Thoracic aorta (tissue), 2 donors: ENCODE data around the gene NCKAP5. TPM values are rescaled to one million over a fixed set of nuclear protein-coding genes. Genes with fewer than 3 reads are reported as not detected.

Source experiments
- ATAC-seq: fragments of 150-250 bp; one replicate; pipeline ENCODE4 v1.8.0; 2017; ENCODE audit warnings: low read depth; ENCODE audit not compliant: insufficient number of reproducible peaks, low FRiP score
- DNase-seq: peaks from one replicate; pipeline ENCODE4 v3.0.0-alpha.2; 2020; ENCODE audit warnings: low spot score
- H3K27ac ChIP-seq, 2 donors: fragments of 200-600 bp; sonication (generic); 1 replicate in 1 of 2; 2 replicates in 1 of 2; pipeline ENCODE4 v1.5.1; 2016; ENCODE audit warnings: mild to moderate bottlenecking in 2 of 2, moderate library complexity in 2 of 2
- H3K27me3 ChIP-seq: fragments of 200-600 bp; sonication (generic); replicated peaks from 2 replicates; pipeline ENCODE4 v1.6.0; 2016; ENCODE audit warnings: mild to moderate bottlenecking; ENCODE audit not compliant: insufficient read depth
- H3K36me3 ChIP-seq: fragments of 200-600 bp; sonication (generic); one replicate; pipeline ENCODE4 v1.5.1; 2016
- H3K4me1 ChIP-seq, 2 donors: fragments of 200-600 bp; sonication (generic); 1 replicate in 1 of 2; 2 replicates in 1 of 2; pipeline versions ENCODE4 v1.5.1 to v1.6.0; 2016; ENCODE audit warnings: low read depth in 2 of 2, mild to moderate bottlenecking in 1 of 2; ENCODE audit not compliant: control insufficient read depth in 1 of 2
- H3K4me3 ChIP-seq: fragments of 200-600 bp; sonication (generic); 2 replicates; pipeline ENCODE4 v1.5.1; 2016; ENCODE audit warnings: mild to moderate bottlenecking
- H3K9me3 ChIP-seq: fragments of 200-600 bp; sonication (generic); 2 replicates; pipeline ENCODE4 v1.5.1; 2016
- CTCF ChIP-seq: fragments of 200-600 bp; sonication (generic); IDR thresholded peaks from one replicate; pipeline ENCODE4 v1.5.1; 2019; ENCODE audit warnings: antibody characterized with exemption
- total RNA-seq, 2 donors: library from RNA; depleted of rRNA; stranded (reverse); fragments of >200 nt; gene quantifications; one replicate each; pipeline versions ENCODE4 v1.1.0 to v1.2.3, GENCODE V29; 2016

NCKAP5 gene
- total RNA-seq, 2 donors from 2014 or later = 1.2 to 1.9 TPM

- ATAC-seq = no peak
- no peak for TF ChIP-seq CTCF
These were observed 433.1 kb downstream of the NCKAP5 start for GRCh38 chr2:133135035-133135654.

GRCh38 chr2:133130548-133131246, 437.6 kb downstream of the NCKAP5 start:
- no peaks in the 10 kb centered on the region for H3K27me3 ChIP-seq
- DNase-seq = no peak
- no peak for TF ChIP-seq CTCF
- no peak for ATAC-seq
- no peak overlapping the region for H3K27ac ChIP-seq
- no peaks in the 10 kb centered on the region for H3K36me3 ChIP-seq
- H3K9me3 ChIP-seq = no peaks in the 10 kb centered on the region
- no peaks in the 10 kb centered on the region for H3K4me1 ChIP-seq
- H3K4me3 ChIP-seq = no peak overlapping the region

More at GRCh38 chr2:133135035-133135654, 433.1 kb downstream of the NCKAP5 start:
- Histone ChIP-seq H3K36me3 (no peaks in the 10 kb centered on the region), H3K27me3 (no peaks in the 10 kb centered on the region), H3K4me3 (no peak overlapping the region), H3K27ac (no peak overlapping the region), H3K4me1 (no peaks in the 10 kb centered on the region), H3K9me3 (no peaks in the 10 kb centered on the region)
- no peak for DNase-seq

- Histone ChIP-seq H3K9me3 (no peaks in the 10 kb centered on the region), H3K27ac (no peak overlapping the region), H3K4me1 (no peaks in the 10 kb centered on the region), H3K27me3 (no peaks in the 10 kb centered on the region), H3K4me3 (no peak overlapping the region), H3K36me3 (no peaks in the 10 kb centered on the region)
- DNase-seq (no peak), ATAC-seq (no peak)
- no peak for TF ChIP-seq CTCF
These were observed 443.8 kb downstream of the NCKAP5 start for GRCh38 chr2:133124446-133124845.

- Histone ChIP-seq H3K4me3 (no peak overlapping the region), H3K4me1 (no peaks in the 10 kb centered on the region), H3K9me3 (no peaks in the 10 kb centered on the region), H3K36me3 (no peaks in the 10 kb centered on the region), H3K27ac (no peak overlapping the region), H3K27me3 (no peaks in the 10 kb centered on the region)
- no peak for ATAC-seq
- no peak for TF ChIP-seq CTCF
- no peak for DNase-seq
These were observed 444.4 kb downstream of the NCKAP5 start for GRCh38 chr2:133123904-133124303.

- no peak for DNase-seq
- TF ChIP-seq CTCF = no peak
- Histone ChIP-seq H3K27ac (no peak overlapping the region), H3K36me3 (no peaks in the 10 kb centered on the region), H3K4me1 (no peaks in the 10 kb centered on the region), H3K4me3 (no peak overlapping the region), H3K27me3 (no peaks in the 10 kb centered on the region), H3K9me3 (no peaks in the 10 kb centered on the region)
- ATAC-seq = no peak
These were observed 444.9 kb downstream of the NCKAP5 start for GRCh38 chr2:133123393-133123792.
